ENCODE measurements around the gene ZNF469.

DNA sequence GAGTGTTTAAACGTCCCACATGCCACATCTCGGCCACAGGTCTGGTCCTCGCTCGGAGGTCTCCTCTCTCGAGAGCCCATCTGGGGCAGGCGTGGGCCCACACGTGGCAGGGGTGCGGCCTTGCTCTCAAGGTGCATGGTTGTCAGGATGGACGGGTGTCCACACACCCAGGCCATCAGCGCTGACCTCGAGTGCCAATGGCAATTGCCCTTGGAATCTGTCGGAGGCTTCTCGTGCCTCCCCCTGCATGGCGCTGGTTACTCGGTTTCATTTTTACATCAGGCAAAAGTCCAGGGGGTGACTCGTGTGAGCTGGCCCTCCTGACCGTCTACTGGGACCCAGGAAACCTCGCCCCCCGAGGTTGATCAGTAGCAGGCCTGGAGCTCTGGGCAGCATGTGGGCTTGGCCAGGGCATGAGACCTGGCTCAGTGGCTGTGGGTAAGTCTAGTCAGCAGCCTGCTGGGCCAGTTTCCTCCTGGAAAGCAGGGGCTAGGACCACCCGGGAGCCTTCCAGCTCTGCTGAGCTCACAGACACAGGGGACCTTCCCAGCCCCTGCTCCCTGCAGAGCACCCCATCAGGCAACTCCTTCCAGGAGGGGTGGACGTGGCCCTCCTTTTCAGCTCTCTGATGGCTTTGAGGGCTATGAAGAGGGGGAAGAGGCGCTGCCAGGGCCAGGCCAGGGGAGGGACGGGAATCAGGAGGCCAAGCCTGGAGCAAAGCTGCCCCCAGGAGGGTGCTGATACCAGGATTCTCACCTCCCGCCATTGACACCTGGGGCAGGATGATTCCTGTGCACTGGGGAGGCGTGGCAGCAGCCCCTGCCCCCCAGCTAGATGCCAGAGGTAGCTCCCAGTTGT is 3.7 kb upstream of the ZNF469 start:
- TF ChIP-seq, protein P1, sequence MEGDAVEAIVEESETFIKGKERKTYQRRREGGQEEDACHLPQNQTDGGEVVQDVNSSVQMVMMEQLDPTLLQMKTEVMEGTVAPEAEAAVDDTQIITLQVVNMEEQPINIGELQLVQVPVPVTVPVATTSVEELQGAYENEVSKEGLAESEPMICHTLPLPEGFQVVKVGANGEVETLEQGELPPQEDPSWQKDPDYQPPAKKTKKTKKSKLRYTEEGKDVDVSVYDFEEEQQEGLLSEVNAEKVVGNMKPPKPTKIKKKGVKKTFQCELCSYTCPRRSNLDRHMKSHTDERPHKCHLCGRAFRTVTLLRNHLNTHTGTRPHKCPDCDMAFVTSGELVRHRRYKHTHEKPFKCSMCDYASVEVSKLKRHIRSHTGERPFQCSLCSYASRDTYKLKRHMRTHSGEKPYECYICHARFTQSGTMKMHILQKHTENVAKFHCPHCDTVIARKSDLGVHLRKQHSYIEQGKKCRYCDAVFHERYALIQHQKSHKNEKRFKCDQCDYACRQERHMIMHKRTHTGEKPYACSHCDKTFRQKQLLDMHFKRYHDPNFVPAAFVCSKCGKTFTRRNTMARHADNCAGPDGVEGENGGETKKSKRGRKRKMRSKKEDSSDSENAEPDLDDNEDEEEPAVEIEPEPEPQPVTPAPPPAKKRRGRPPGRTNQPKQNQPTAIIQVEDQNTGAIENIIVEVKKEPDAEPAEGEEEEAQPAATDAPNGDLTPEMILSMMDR (IDR thresholded peaks at IDR 0.05) = no peak
- TF ChIP-seq EP300 (IDR thresholded peaks at IDR 0.05) = no peak
